GM18505 (cell line): ENCODE measurements around the gene CTCFL.

ENCODE experiments used
- ATAC-seq: cut with Tn5 transposase; IDR thresholded peaks from one replicate; pipeline ENCODE4 v1.9.1; 2021; ENCODE audit not compliant: unreplicated experiment
- POLR2A ChIP-seq: IDR thresholded peaks from 4 replicates; pipeline ENCODE4 v1.6.1; 2011; ENCODE audit warnings: borderline replicate concordance; ENCODE audit not compliant: insufficient read depth, insufficient read length; ENCODE audit errors: extremely low read depth

Gene CTCFL

GRCh38 chr20:57459278-57459677, 65.7 kb downstream of the CTCFL start:
- TF ChIP-seq POLR2A = no peak
- no peak for ATAC-seq

- TF ChIP-seq POLR2A = no peak
- ATAC-seq = no peak
Observed at GRCh38 chr20:57458400-57459160, 66.4 kb downstream of the CTCFL start.

- ATAC-seq = no peak
- no peak for TF ChIP-seq POLR2A
Observed at GRCh38 chr20:57457243-57458095, 67.5 kb downstream of the CTCFL start.

GRCh38 chr20:57456116-57456515, 68.8 kb downstream of the CTCFL start:
- no peak for TF ChIP-seq POLR2A
- ATAC-seq = no peak

GRCh38 chr20:57455386-57455785, 69.6 kb downstream of the CTCFL start:
- no peak for TF ChIP-seq POLR2A
- no peak for ATAC-seq

GRCh38 chr20:57451795-57452661, 72.9 kb downstream of the CTCFL start:
- ATAC-seq = no peak

GRCh38 chr20:57451431-57451794, 73.5 kb downstream of the CTCFL start:
- ATAC-seq = no peak
- no peak for TF ChIP-seq POLR2A

More at GRCh38 chr20:57451795-57452661, 72.9 kb downstream of the CTCFL start:
- TF ChIP-seq POLR2A = no peak

- peak; percentile 20 for ATAC-seq
- no peak for TF ChIP-seq POLR2A
Observed at GRCh38 chr20:57450931-57451330, 74.0 kb downstream of the CTCFL start.

GRCh38 chr20:57450419-57450818, 74.5 kb downstream of the CTCFL start:
- peak; percentile 75 for ATAC-seq
- TF ChIP-seq POLR2A = peak; percentile 22

GRCh38 chr20:57449398-57450354, 75.3 kb downstream of the CTCFL start:
- ATAC-seq = no peak
- no peak for TF ChIP-seq POLR2A

- no peak for TF ChIP-seq POLR2A
- ATAC-seq = no peak
Observed at GRCh38 chr20:57448764-57449354, 76.1 kb downstream of the CTCFL start.
